GM21526 (cell line): Measurements from ENCODE around the gene TUBGCP5.
A peak's percentile ranks its signal among the peaks of the same experiment; 100 is the strongest.
"Not testable (repeated sequence)": the region's sequence is repeated elsewhere in the genome, so short reads cannot be mapped to it uniquely, and the experiment has no call there.

Experiments used
- ATAC-seq: cut with Tn5 transposase; IDR thresholded peaks from one replicate; pipeline ENCODE4 v1.9.1; 2021; ENCODE audit warnings: moderate library complexity; ENCODE audit not compliant: unreplicated experiment, low FRiP score

Gene TUBGCP5

DNA sequence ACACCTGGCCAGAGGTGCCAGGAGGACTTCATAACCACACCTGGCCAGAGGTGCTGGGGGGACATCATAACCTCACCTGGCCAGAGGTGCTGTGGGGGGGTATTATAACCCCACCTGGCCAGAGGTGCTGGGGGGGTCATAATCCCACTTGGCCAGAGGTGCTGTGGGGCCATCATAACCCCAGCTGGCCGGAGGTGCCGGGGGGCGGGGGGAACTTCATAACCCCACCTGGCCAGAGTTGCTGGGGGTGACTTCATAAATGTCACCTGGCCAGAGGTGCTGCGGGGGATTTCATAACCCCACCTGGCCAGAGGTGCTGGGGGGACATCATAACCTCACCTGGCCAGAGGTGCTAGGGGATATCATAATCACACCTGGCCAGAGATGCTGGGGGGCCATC, 4.2 kb upstream of the TUBGCP5 start:
- ATAC-seq: not testable (repeated sequence)

DNA sequence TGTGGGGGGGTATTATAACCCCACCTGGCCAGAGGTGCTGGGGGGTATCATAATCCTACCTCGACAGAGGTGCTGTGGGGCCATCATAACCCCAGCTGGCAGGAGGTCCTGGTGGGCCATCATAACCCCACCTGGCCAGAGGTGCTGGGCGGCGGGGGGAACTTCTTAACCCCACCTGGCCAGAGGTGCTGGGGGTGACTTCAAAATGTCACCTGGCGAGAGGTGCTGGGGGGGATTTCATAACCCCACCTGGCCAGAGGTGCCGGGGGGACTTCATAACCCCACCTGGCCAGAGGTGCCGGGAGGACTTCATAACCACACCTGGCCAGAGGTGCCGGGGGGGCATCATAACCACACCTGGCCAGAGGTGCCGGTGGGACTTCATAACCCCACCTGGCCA, 2.4 kb upstream of the TUBGCP5 start:
- ATAC-seq: not testable (repeated sequence)

- ATAC-seq: peak; percentile 25
Measured at GRCh38 chr15:23039917-23040281, 530 bp upstream of the TUBGCP5 start.

DNA sequence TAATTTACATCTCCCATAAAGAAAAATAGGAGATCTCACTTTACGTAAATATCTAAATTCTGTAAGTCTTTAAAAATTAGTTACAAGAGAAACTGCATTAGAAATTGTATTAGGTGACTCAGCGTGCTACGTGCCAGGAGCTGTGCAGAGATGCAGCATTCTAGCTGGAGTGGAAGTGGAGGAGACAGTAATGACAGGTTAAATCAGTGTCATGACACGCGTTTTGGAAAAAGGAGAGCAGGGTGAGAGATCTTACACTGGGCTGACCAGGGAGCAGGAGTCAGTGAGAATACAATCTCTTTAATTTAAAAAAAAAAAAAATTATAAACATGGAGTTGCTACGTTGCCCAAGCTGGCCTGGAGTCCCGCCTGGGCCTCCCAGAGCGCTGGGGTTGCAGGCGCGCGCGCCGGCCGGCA, 635 bp downstream of the TUBGCP5 start:
- peak; percentile 54 for ATAC-seq

GRCh38 chr15:23035964-23036566, 3.3 kb downstream of the TUBGCP5 start:
- ATAC-seq: no peak

- no peak for ATAC-seq
Measured at GRCh38 chr15:23033979-23034378, 5.4 kb downstream of the TUBGCP5 start.

- no peak for ATAC-seq
Measured at GRCh38 chr15:23026218-23026617, 13.2 kb downstream of the TUBGCP5 start.

DNA sequence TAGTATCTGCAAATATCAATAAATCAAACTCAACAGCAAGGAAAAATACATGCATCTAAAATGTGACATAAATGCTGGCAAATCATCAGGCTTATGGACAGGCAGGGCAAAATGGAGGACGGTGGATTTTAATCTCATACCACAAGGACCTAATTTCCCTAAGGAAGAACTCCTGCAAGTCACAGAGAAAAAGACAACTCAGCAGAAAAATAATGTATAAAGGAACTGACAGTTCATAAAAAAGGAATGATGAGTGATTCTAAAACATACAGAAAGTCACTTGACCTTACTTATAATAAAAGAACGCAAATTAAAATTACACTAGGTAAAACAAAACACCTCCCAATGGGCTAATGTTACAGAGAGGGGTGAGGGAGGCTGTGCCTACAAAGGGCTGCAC, 17.2 kb downstream of the TUBGCP5 start:
- ATAC-seq: no peak

DNA sequence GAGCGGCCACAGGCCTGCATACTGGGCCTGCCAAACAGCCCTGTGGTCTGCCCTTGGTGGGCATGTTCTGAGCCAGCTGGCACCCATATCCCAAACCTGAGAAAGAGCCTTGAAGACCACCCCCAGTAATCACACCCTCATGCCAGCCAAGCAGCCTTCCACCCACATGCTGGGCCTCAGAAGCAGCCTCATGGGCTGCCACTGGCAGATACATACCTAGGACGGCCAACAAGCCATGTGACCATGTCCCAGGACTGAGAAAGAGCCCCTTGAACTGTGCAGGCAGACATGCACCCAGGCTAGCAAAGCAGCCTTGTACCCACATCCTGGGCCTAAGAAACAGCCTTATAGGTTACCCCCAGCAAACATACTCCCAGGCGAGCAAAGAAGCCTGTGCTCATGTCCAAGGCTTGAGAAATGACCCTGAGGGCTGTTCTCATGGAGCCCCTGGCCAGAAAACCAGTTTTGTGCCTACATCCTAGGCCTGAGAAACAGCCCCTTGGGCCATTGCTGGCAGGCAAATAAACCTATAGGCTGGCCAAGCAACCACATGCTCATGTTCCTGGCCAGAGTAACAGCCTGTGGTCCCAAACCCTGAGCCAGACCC, 24.9 kb downstream of the TUBGCP5 start:
- no peak for ATAC-seq

DNA sequence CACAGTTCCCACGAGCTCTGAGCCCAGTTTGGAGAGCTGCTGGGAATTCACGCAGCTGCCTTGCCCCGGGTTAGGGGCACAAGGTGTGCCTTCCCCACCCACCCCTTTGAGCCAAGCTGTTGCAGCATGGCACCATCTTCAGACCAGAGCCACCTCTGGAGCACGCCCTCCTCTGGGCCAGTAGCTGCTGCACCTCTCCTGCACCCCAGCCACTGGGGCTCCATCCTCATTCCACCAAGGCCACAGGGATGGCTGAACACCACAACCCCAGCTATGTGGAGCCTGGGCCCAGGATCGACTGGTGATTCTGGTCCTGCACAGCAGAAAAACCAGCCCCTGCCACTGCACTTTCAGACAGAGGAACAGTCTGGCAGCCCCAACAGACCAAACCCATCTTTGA, 25.7 kb downstream of the TUBGCP5 start:
- ATAC-seq: no peak

DNA sequence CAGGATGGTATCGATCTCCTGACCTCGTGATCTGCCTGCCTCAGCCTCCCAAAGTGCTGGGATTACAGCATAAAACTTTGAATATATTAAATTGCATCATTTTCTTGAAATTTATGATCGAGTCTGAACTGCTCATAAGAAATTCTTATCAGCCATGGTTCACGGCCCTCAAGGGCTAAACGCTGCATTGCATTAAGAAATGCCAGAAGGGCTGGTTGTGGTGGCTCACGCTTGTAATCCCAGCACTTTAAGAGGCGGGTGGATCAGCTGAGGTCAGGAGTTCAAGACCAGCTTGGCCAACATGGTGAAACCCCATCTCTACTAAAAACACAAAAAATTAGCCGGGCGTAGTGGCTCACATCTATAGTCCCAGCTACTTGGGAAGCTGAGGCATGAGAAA, 26.8 kb downstream of the TUBGCP5 start:
- ATAC-seq: not testable (repeated sequence)

GRCh38 chr15:23003736-23004135, 35.6 kb downstream of the TUBGCP5 start:
- no peak for ATAC-seq

DNA sequence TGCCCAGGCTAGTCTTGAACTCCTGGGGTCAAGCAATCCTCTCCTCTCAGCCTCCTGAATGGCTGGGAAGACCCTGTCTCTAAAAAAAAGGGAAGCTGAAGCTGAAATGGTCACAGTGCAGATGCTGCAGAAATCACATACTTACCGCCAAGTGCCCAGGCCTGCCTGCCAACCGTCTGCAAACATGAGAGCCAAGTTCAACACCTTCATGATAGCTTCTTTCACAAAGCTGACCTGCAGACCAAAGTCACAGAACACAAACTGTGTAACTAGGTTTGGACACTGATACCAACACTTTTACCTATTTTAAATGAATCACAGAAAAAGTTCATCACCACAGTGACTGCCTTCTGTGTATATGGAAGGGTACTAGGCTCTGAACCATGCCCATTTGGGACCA, 36.4 kb downstream of the TUBGCP5 start:
- no peak for ATAC-seq

- no peak for ATAC-seq
Measured at GRCh38 chr15:22995795-22996194, 43.6 kb downstream of the TUBGCP5 start.

- no peak for ATAC-seq
Measured at GRCh38 chr15:22992024-22992326, 47.4 kb downstream of the TUBGCP5 start.

- no peak for ATAC-seq
Measured at GRCh38 chr15:22989576-22990477, 49.5 kb downstream of the TUBGCP5 start.

- ATAC-seq: no peak
Measured at GRCh38 chr15:22988811-22989210, 50.6 kb downstream of the TUBGCP5 start.

- ATAC-seq: not testable (repeated sequence)
Measured at GRCh38 chr15:22981931-22982330, 57.4 kb downstream of the TUBGCP5 start.

DNA sequence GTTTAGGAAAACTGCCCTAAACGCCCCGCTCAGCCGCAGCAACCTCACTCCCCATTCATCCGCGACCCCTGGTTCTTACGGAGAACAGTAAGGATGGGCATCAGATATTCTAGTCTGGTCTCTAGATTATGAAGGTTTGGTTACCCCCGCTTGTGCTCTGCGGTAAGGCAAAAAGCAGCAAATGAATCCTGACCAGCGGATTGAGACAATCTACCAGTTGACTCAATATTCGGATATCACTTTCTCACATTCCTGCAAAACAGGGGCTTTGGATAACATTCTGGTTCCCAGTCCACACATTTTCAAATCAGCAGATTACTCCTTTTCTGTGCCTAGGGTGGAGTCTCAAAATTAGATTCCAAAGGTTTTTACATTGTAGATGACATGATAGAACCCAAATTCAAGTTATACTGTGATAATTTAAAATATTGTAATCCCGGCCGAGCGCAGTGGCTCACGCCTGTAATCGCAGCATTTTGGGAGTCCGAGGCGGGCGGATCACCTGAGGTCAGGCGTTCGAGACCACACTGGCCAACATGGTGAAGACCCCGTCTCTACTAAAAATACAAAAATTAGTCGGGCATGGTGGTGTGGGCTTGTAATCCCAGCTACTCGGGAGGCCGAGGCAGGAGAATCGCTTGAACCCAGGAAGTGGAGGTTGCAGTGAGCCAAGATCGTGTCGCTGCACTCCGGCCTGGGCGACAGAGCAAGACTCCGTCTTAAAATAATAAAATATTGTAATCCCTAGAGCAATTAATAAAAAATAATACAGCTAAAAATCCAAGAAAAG, 58.1 kb downstream of the TUBGCP5 start:
- no peak for ATAC-seq

DNA sequence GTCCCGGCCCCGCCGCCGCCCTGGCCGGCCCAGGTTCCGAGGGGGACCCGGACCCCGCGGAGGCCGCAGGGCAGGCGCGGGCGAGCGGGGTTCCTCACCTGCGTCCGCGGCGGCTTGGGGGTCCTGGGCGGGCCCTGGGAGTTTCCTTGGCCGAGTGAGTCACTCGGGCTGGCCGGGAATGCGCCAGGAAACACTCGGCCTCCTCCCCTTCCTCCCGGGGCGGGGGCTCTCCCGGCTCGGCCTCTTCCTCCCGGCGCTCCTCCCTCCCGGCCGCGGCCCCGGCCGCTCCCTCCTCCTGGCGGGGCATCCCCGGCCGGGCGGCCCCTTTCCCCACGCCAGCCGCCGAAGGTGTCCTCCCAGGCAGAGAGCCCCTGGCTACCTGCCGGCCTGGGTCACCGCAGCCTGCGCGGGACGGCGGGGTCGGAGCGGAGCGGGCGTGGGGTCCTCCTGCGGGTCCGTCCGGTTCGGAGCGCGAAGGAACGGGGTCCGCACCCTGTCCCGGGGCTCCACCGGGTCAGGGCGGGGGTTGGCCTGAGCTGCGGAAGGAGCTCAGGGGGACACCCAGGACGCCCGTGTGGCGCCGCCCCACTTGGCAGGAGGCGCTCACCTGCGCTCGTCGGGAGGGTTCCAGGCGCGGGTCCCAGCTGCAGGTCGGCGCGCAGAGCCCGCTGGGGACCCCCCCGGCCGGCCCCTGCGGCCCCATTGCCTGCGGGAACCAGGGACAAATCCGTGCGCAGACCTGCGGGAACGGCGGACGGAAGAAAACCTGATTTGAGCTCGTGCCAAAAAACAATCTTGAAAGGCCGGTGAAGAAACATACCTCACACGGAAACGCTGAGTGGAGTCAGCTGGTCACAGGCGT, 58.9 kb downstream of the TUBGCP5 start, which contains the start of gene CYFIP1:
Gene CYFIP1, minus strand, starts transcription at position 180 of the 862 bp plus-strand sequence. CDS start 33,083 bp downstream, outside the sequence.
- no peak for ATAC-seq
